Sigmoid colon (tissue), 4 donors: ENCODE measurements around the gene MLN.

Source experiments
- EP300 ChIP-seq, 4 donors: sonication (generic); formaldehyde crosslinking; IDR thresholded peaks; one replicate each; pipeline ENCODE4 v1.6.1; 2017; ENCODE audit warnings: antibody characterized with exemption in 4 of 4
- POLR2A ChIP-seq, 2 donors: fragments of 450-650 bp; IDR thresholded peaks; one replicate each; pipeline ENCODE4 v1.6.1; 2016; ENCODE audit warnings: antibody characterized with exemption in 2 of 2, mild to moderate bottlenecking in 2 of 2, moderate library complexity in 2 of 2
- POLR2AphosphoS5 ChIP-seq, 4 donors: sonication (generic); formaldehyde crosslinking; IDR thresholded peaks; one replicate each; pipeline ENCODE4 v1.6.1; 2017; ENCODE audit warnings: antibody characterized with exemption in 4 of 4
- TF ChIP-seq, protein P1 (sequence below), 4 experiments: fragments of 450-650 bp in 3 of 4; fragments of 200-600 bp in 1 of 4; IDR thresholded peaks; one replicate each; pipeline ENCODE4 v1.5.1; 2016 to 2019; ENCODE audit warnings: antibody characterized with exemption in 4 of 4, mild to moderate bottlenecking in 3 of 4, moderate library complexity in 2 of 4

DNA sequence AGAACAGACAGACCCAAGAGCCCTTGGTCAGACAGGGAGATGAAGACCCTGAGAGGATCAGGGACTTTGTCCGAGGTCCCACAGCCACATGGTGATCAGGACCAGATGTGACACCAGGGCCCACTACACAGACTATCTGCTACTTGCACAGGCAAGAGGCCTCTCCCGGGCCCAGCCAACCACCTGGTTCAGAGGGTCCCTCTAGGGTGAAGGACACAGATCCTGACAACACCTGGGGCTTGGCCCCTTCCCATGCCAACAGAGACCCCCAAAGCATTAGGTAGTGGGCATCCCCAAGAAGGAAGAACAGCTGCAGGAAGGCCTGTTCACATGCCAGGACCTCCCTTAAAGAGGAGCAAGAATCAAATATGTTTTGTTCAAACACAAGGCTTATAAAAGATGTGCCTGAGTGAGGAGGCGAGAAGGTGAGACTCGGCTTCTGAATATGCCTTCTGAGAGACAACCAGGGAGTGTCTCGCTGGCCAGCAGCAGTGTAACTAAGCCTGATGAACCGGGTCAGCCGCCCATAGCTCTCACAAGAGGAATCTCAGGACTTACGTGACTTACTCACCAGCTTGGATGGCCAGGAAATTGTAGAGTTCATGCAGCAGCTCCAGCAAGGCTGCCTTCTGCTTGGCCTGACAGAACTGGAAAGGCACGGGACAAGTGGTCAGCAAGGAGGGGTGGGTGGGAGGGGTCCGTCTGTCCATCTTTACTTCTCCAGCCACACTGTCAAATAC is 19.9 kb downstream of the MLN start:
- TF ChIP-seq, protein P1, sequence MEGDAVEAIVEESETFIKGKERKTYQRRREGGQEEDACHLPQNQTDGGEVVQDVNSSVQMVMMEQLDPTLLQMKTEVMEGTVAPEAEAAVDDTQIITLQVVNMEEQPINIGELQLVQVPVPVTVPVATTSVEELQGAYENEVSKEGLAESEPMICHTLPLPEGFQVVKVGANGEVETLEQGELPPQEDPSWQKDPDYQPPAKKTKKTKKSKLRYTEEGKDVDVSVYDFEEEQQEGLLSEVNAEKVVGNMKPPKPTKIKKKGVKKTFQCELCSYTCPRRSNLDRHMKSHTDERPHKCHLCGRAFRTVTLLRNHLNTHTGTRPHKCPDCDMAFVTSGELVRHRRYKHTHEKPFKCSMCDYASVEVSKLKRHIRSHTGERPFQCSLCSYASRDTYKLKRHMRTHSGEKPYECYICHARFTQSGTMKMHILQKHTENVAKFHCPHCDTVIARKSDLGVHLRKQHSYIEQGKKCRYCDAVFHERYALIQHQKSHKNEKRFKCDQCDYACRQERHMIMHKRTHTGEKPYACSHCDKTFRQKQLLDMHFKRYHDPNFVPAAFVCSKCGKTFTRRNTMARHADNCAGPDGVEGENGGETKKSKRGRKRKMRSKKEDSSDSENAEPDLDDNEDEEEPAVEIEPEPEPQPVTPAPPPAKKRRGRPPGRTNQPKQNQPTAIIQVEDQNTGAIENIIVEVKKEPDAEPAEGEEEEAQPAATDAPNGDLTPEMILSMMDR (IDR thresholded peaks at IDR 0.05) = no peak
- TF ChIP-seq EP300 (IDR thresholded peaks at IDR 0.05) (no peak), POLR2AphosphoS5 (IDR thresholded peaks at IDR 0.05) (no peak), POLR2A (IDR thresholded peaks at IDR 0.05) (no peak)
